ENCODE data around the gene PTPRA. TPM values are rescaled to one million over a fixed set of nuclear protein-coding genes. Genes with fewer than 3 reads are reported as not detected.

The PTPRA gene
- polyA plus RNA-seq, 3 donors = 13.0 to 41.9 (median 13.1) TPM

GRCh38 chr20:2918096-2919049, 45.1 kb downstream of the PTPRA start:
- H3K4me3 ChIP-seq (replicated peaks in 1 of 3; ENCODE audit: low read depth in 2 of 3, low read length in 3 of 3) = no peak overlapping the region
- H3K36me3 Mint-ChIP-seq = peaks cover 4 to 18% of the 10 kb centered on the region in 2 donors
- 27% methylated on average over 3 of the region's 7 CpGs for WGBS (ENCODE audit: insufficient coverage)
- peaks cover 37% of the 10 kb centered on the region for H4K20me1 ChIP-seq (ENCODE audit: insufficient read depth, low read length)
- peaks cover 58% of the 10 kb centered on the region for H3K79me2 ChIP-seq (ENCODE audit: insufficient read depth, low read length)
- no peaks in the 10 kb centered on the region for H3K9me3 ChIP-seq (replicated peaks in 1 of 2; ENCODE audit: control insufficient read depth in 1 of 2, insufficient read depth in 1 of 2, low read length in 2 of 2)
- H3K9me3 Mint-ChIP-seq = no peaks in the 10 kb centered on the region
- H3K9ac ChIP-seq (ENCODE audit: insufficient read depth, low read length, poor library complexity, severe bottlenecking) = no peak overlapping the region
- H3K4me3 Mint-ChIP-seq = peak overlapping the region in 1 of 2 donors; percentile 57
- no peaks in the 10 kb centered on the region for H3K27me3 Mint-ChIP-seq (ENCODE audit: low read depth in 3 of 3)
- H3K36me3 ChIP-seq (replicated peaks in 1 of 2; ENCODE audit: control insufficient read depth in 1 of 2, insufficient read depth in 2 of 2, low read length in 2 of 2) = peaks cover 0 to 8% of the 10 kb centered on the region in 2 donors
- peaks cover 32% of the 10 kb centered on the region in 2 donors for H3K4me1 ChIP-seq (ENCODE audit: control insufficient read depth in 1 of 2, insufficient read depth in 2 of 2, low read length in 2 of 2)
- no peaks in the 10 kb centered on the region for H3K27me3 ChIP-seq (ENCODE audit: control insufficient read depth in 2 of 2, insufficient read depth in 2 of 2, low read length in 2 of 2)
- peak overlapping the region in 1 of 2 donors; percentile 40 for H3K27ac ChIP-seq (ENCODE audit: low read depth in 1 of 2, low read length in 2 of 2)
- no peak overlapping the region for H3K4me2 ChIP-seq (replicated peaks; ENCODE audit: extremely low read depth, low read length, poor library complexity, severe bottlenecking)
- H3K4me1 Mint-ChIP-seq = peaks cover 43% of the 10 kb centered on the region
- no peak for TF ChIP-seq CTCF (IDR thresholded peaks at IDR 0.05)
- H3K27ac Mint-ChIP-seq = peak overlapping the region in 4 of 7 donors; percentile 26 to 37 (median 34)
- no peak for DNase-seq
- H2AFZ ChIP-seq (ENCODE audit: insufficient read depth, low read depth, low read length, poor library complexity, severe bottlenecking) = no peak overlapping the region
- intact Hi-C loops (cut with micrococcal nuclease) = no loop called here

- peaks cover 40% of the 10 kb centered on the region for H3K4me1 Mint-ChIP-seq
- Histone ChIP-seq H3K9me3 (replicated peaks in 1 of 2; ENCODE audit: control insufficient read depth in 1 of 2, insufficient read depth in 1 of 2, low read length in 2 of 2) (no peaks in the 10 kb centered on the region), H3K4me2 (replicated peaks; ENCODE audit: extremely low read depth, low read length, poor library complexity, severe bottlenecking) (no peak overlapping the region), H2AFZ (ENCODE audit: insufficient read depth, low read depth, low read length, poor library complexity, severe bottlenecking) (no peak overlapping the region), H3K27ac (ENCODE audit: low read depth in 1 of 2, low read length in 2 of 2) (no peak overlapping the region), H3K4me1 (ENCODE audit: control insufficient read depth in 1 of 2, insufficient read depth in 2 of 2, low read length in 2 of 2) (peaks cover 32% of the 10 kb centered on the region in 2 donors), H3K27me3 (ENCODE audit: control insufficient read depth in 2 of 2, insufficient read depth in 2 of 2, low read length in 2 of 2) (no peaks in the 10 kb centered on the region), H3K79me2 (ENCODE audit: insufficient read depth, low read length) (peaks cover 52% of the 10 kb centered on the region), H3K4me3 (replicated peaks in 1 of 3; ENCODE audit: low read depth in 2 of 3, low read length in 3 of 3) (no peak overlapping the region), H3K9ac (ENCODE audit: insufficient read depth, low read length, poor library complexity, severe bottlenecking) (no peak overlapping the region), H3K36me3 (replicated peaks in 1 of 2; ENCODE audit: control insufficient read depth in 1 of 2, insufficient read depth in 2 of 2, low read length in 2 of 2) (peaks cover 11 to 21% of the 10 kb centered on the region in 2 donors), H4K20me1 (ENCODE audit: insufficient read depth, low read length) (peaks cover 37% of the 10 kb centered on the region)
- intact Hi-C loops (cut with micrococcal nuclease) = no loop called here
- no peak for DNase-seq
- peaks cover 15 to 27% of the 10 kb centered on the region in 2 donors for H3K36me3 Mint-ChIP-seq
- no peak overlapping the region for H3K27ac Mint-ChIP-seq
- WGBS (ENCODE audit: insufficient coverage) = no CpG with 5 or more reads among the region's 2 CpGs
- no peak overlapping the region for H3K4me3 Mint-ChIP-seq
- no peaks in the 10 kb centered on the region for H3K27me3 Mint-ChIP-seq (ENCODE audit: low read depth in 3 of 3)
- no peaks in the 10 kb centered on the region for H3K9me3 Mint-ChIP-seq
- TF ChIP-seq CTCF (IDR thresholded peaks at IDR 0.05) = no peak
Measured at GRCh38 chr20:2919518-2920245, 46.4 kb downstream of the PTPRA start.
